Upper lobe of left lung (tissue), 6 donors: Measurements from ENCODE around the gene RNF214. TPM values are rescaled to one million over a fixed set of nuclear protein-coding genes. Genes with fewer than 3 reads are reported as not detected.

ENCODE experiments used
- ATAC-seq, 2 donors: fragments of 200-7000 bp; cut with Tn5 transposase; one replicate each; pipeline ENCODE4 v1.9.1; 2022; ENCODE audit warnings: mild to moderate bottlenecking in 2 of 2, moderate library complexity in 2 of 2; ENCODE audit not compliant: low FRiP score in 2 of 2
- DNase-seq, 2 donors: peaks; one replicate each; pipeline ENCODE4 v3.0.0-alpha.2; 2019 to 2020
- H3K27ac ChIP-seq, 4 donors: fragments of 200-600 bp; sonication (generic); one replicate each; pipeline ENCODE4 v1.5.1; 2016 to 2019
- H3K27me3 ChIP-seq, 4 donors: fragments of 200-600 bp; sonication (generic); one replicate each; pipeline ENCODE4 v1.5.1; 2017 to 2019
- H3K36me3 ChIP-seq, 4 donors: fragments of 200-600 bp; sonication (generic); one replicate each; pipeline ENCODE4 v1.5.1; 2016 to 2019
- H3K4me1 ChIP-seq, 4 donors: fragments of 200-600 bp; sonication (generic); one replicate each; pipeline ENCODE4 v1.5.1; 2018 to 2019
- H3K4me3 ChIP-seq, 4 donors: fragments of 200-600 bp; sonication (generic); one replicate each; pipeline ENCODE4 v1.5.1; 2017 to 2019; ENCODE audit warnings: mild to moderate bottlenecking in 2 of 4, moderate library complexity in 1 of 4
- H3K9me3 ChIP-seq, 4 donors: fragments of 200-600 bp; sonication (generic); one replicate each; pipeline ENCODE4 v1.5.1; 2018 to 2019
- EP300 ChIP-seq, 4 donors: sonication (generic); formaldehyde crosslinking; IDR thresholded peaks; one replicate each; pipeline ENCODE4 v1.5.1; 2017; ENCODE audit warnings: antibody characterized with exemption in 4 of 4, control low read depth in 2 of 4
- POLR2A ChIP-seq, 4 donors: fragments of 450-650 bp; IDR thresholded peaks; one replicate each; pipeline ENCODE4 v1.5.1; 2016 to 2017; ENCODE audit warnings: antibody characterized with exemption in 4 of 4, mild to moderate bottlenecking in 2 of 4
- POLR2AphosphoS5 ChIP-seq, 2 donors: sonication (generic); formaldehyde crosslinking; IDR thresholded peaks; one replicate each; pipeline ENCODE4 v1.5.1; 2017; ENCODE audit warnings: antibody characterized with exemption in 2 of 2
- WGBS, 2 donors: methylation state at CpG; one replicate each; pipeline ENCODE4 v1.1.5; 2017 to 2018; 5-methylcytosine and 5-hydroxymethylcytosine counted together
- total RNA-seq, 6 donors: library from RNA; depleted of rRNA in 4 of 6; stranded (reverse); fragments of >200 nt in 4 of 6; gene quantifications; one replicate each; pipeline versions ENCODE4 v1.1.0 to v1.2.1, GENCODE V29; 2016 to 2021
- TF ChIP-seq, protein P1 (sequence below), 6 experiments: fragments of 450-650 bp in 4 of 6; fragments of 200-600 bp in 2 of 6; sonication (generic) in 2 of 6; IDR thresholded peaks; one replicate each; pipeline ENCODE4 v1.5.1; 2016 to 2019; ENCODE audit warnings: antibody characterized with exemption in 6 of 6
- donor health status: DM: no; HTN: no; CAD: no; lungs with moderate emphysema.
- donor health status: DM: no; HTN: yes; CAD: no; lungs with severe emphysema.

The RNF214 gene
- total RNA-seq, 6 donors from 2014 or later = 9.0 to 24.1 (median 19.8) TPM

DNA sequence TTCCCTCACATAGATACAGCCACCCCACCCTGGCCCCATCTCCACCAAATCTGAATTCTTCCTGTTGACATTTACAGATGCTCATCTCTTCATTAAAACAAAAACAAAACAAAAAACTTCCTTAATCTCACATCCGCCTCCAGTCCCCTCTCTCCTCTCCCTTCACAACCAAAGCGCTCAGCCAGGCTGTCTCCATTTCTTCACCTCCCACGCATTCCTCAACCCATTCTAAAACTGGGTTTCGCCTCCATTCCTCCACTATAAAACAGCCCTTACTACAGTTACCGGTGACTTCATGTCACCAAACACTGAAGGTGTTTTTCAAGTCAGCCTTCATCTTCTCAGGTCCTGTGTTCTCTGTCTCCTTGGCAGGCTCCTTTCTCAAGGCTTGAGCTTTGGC is 68.3 kb downstream of the RNF214 start:
- H3K9me3 ChIP-seq = no peaks in the 10 kb centered on the region
- no peak for ATAC-seq
- no peak for DNase-seq
- no peaks in the 10 kb centered on the region for H3K27me3 ChIP-seq
- WGBS, 2 donors = 67 to 73% methylated on average over 5 of the region's 5 CpGs
- no peak overlapping the region for H3K4me3 ChIP-seq
- no peak overlapping the region for H3K27ac ChIP-seq
- no peaks in the 10 kb centered on the region for H3K36me3 ChIP-seq
- H3K4me1 ChIP-seq = peaks cover 0 to 9% (median 6%) of the 10 kb centered on the region in 4 donors
- TF ChIP-seq POLR2A (IDR thresholded peaks at IDR 0.05) = no peak
- no peak for TF ChIP-seq POLR2AphosphoS5 (IDR thresholded peaks at IDR 0.05)
- TF ChIP-seq, protein P1, sequence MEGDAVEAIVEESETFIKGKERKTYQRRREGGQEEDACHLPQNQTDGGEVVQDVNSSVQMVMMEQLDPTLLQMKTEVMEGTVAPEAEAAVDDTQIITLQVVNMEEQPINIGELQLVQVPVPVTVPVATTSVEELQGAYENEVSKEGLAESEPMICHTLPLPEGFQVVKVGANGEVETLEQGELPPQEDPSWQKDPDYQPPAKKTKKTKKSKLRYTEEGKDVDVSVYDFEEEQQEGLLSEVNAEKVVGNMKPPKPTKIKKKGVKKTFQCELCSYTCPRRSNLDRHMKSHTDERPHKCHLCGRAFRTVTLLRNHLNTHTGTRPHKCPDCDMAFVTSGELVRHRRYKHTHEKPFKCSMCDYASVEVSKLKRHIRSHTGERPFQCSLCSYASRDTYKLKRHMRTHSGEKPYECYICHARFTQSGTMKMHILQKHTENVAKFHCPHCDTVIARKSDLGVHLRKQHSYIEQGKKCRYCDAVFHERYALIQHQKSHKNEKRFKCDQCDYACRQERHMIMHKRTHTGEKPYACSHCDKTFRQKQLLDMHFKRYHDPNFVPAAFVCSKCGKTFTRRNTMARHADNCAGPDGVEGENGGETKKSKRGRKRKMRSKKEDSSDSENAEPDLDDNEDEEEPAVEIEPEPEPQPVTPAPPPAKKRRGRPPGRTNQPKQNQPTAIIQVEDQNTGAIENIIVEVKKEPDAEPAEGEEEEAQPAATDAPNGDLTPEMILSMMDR (IDR thresholded peaks at IDR 0.05) = no peak
- no peak for TF ChIP-seq EP300 (IDR thresholded peaks at IDR 0.05)

DNA sequence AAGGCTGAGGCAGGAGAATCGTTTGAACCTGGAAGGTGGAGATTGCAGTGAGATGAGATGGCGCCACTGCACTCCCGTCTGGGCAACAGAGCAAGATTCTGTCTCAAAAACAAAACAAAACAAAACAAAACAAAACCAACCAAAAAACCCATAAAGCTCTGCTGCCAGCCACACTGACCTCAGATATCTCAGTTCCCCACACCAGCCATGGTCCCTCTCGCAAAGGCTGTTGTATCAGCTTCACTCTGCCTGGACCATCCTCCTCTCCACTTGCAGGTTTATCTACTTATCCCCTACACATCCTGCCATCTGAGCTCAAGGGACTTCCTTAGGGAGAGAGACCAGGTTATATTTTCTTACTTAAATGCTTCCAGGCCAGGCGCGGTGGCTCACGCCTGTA is 69.8 kb downstream of the RNF214 start:
- DNase-seq = no peak
- no peak for TF ChIP-seq POLR2AphosphoS5 (IDR thresholded peaks at IDR 0.05)
- Histone ChIP-seq H3K27me3 (no peaks in the 10 kb centered on the region), H3K4me3 (no peak overlapping the region), H3K36me3 (no peaks in the 10 kb centered on the region), H3K27ac (no peak overlapping the region), H3K9me3 (no peaks in the 10 kb centered on the region), H3K4me1 (peaks cover 0 to 9% (median 6%) of the 10 kb centered on the region in 4 donors)
- 84 to 96% methylated on average over 7 of the region's 7 CpGs for WGBS, 2 donors
- no peak for ATAC-seq

DNA sequence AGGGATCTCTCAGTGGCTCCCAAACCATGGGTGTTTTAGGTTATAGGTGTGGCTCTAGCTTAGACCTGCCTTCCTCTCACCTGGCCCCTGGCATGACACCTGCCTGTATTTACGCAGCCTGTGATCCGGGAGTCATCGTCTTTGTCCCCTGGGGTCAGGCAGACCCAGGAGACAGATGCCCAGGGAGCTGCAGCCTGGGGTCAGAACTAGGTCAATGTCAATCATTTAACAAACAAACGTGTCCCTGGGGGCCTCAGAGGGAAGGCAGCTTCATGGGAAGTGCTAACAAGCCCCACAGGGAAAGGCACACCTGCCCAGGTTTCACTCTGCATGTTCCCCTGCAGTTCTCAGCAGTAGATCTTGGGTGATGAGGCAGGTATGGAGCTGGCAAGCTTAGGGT is 70.6 kb downstream of the RNF214 start:
- no peak for ATAC-seq
- 68 to 100% methylated on average over 1 to 4 of the region's 4 CpGs for WGBS, 2 donors

DNA sequence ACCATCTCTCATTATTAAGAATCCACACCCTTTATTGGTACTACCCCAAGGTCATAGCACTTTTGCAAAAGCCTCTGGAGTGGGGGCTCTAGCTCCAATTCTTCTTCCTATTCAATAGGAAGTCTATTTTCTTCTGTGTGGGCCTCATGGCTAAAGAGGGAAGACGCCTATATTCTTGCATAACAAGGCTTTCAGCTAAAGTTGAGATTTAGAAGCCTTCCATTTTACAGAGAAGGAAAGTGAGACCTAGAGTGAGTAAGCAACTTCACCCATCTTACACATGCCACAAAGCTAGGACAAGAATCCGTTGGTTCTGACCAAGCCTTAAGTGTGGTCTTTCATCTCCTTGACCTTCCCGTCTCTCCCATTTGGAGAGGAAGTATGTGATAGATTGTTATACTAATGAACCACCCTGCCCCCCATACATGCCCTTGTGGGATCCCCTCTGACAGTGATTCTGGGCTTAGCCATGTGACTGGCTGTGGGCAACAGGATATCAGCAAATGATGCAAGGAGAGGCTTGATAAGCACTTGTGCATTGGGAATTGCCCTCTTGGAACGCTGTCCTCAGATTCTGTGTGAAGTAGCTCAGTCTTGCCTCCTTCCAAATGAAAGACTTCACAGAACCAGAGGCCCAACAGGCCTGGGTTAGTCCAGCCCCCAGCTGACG is 71.3 kb downstream of the RNF214 start:
- Histone ChIP-seq H3K27ac (no peak overlapping the region), H3K4me3 (no peak overlapping the region), H3K36me3 (no peaks in the 10 kb centered on the region), H3K9me3 (no peaks in the 10 kb centered on the region), H3K4me1 (peaks cover 0 to 9% (median 6%) of the 10 kb centered on the region in 4 donors), H3K27me3 (no peaks in the 10 kb centered on the region)
- DNase-seq (no peak), ATAC-seq (no peak)
- TF ChIP-seq, protein P1 (IDR thresholded peaks at IDR 0.05) = no peak
- TF ChIP-seq POLR2AphosphoS5 (IDR thresholded peaks at IDR 0.05) (no peak), POLR2A (IDR thresholded peaks at IDR 0.05) (no peak), EP300 (IDR thresholded peaks at IDR 0.05) (no peak)
- 79 to 87% methylated on average over 4 to 5 of the region's 5 CpGs for WGBS, 2 donors

More for the DNA sequence above, 70.6 kb downstream of the RNF214 start:
- Histone ChIP-seq H3K4me1 (peaks cover 0 to 9% (median 6%) of the 10 kb centered on the region in 4 donors), H3K36me3 (no peaks in the 10 kb centered on the region), H3K4me3 (no peak overlapping the region), H3K9me3 (no peaks in the 10 kb centered on the region), H3K27me3 (no peaks in the 10 kb centered on the region), H3K27ac (no peak overlapping the region)
- no peak for DNase-seq
- TF ChIP-seq EP300 (IDR thresholded peaks at IDR 0.05) (no peak), POLR2AphosphoS5 (IDR thresholded peaks at IDR 0.05) (no peak), POLR2A (IDR thresholded peaks at IDR 0.05) (no peak)
- TF ChIP-seq, protein P1 (IDR thresholded peaks at IDR 0.05) = no peak

DNA sequence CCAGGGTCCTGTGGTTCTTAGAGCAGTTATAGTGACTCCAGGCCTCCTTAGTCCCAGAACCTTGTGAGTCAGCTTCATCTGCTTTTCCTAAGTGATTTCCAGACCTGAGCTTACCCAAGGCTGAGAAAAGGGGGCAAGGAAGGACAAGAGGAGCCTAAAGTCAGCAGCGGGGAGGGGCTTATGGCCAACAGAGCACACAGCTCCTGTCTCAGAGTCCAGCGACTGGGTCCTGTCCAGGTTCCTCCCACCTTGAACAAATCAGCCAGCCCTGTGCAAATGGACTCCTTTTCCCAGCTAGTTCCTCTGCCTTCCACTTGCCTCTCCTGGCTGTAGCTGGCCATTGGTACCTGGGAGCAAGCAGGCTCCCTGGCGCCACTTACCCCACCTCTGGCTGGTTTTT is 72.7 kb downstream of the RNF214 start:
- 94 to 95% methylated on average over 3 of the region's 3 CpGs for WGBS, 2 donors
- DNase-seq (no peak), ATAC-seq (no peak)
- Histone ChIP-seq H3K27ac (no peak overlapping the region), H3K36me3 (no peaks in the 10 kb centered on the region), H3K9me3 (no peaks in the 10 kb centered on the region), H3K4me1 (peaks cover 0 to 7% (median 4%) of the 10 kb centered on the region in 4 donors), H3K27me3 (no peaks in the 10 kb centered on the region), H3K4me3 (no peak overlapping the region)
- TF ChIP-seq, protein P1 (IDR thresholded peaks at IDR 0.05) = no peak
- no peak for TF ChIP-seq POLR2A (IDR thresholded peaks at IDR 0.05)
- no peak for TF ChIP-seq EP300 (IDR thresholded peaks at IDR 0.05)
- no peak for TF ChIP-seq POLR2AphosphoS5 (IDR thresholded peaks at IDR 0.05)
